ENCODE results near the gene GMEB2. TPM values are rescaled to one million over a fixed set of nuclear protein-coding genes. Genes with fewer than 3 reads are reported as not detected.
"Not testable (repeated sequence)": the region's sequence is repeated elsewhere in the genome, so short reads cannot be mapped to it uniquely, and the experiment has no call there.

The GMEB2 gene
- total and polyA plus RNA-seq, 2 donors: 9.3 to 16.3 TPM

DNA sequence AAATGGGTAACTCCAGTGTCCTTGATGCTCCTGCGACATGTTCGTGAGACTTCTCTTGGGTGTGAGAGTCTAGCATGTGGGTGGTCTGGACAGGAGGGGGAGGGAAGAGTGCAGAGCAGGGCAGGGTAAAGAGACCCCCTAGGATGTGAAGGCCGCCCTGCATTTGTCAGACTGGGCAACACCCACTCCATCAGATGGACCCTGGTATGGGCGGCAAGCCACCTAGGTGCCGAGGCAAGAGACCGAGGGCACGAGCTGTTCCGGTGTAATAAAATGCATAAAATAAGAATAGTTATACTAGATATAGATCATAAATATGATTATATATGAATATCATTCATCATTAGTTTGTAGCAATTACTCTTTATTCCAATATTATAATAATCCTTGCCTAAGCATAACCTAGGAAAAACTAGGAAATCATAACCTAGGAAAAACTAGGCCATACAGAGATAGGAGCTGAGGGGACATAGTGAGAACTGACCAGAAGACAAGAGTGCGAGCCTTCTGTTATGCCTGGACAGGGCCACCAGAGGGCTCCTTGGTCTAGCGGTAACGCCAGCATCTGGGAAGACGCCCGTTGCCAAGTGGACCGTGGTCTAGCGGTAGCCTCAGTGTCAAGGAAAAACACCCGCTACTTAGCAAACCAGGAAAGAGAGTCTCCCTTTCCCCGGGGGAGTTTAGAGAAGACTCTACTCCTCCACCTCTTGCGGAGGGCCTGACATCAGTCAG is 12.9 kb downstream of the GMEB2 start:
- not testable (repeated sequence) for DNase-seq (ENCODE audit: low read depth in 6 of 9, low spot score in 9 of 9)
- 94% methylated on average over 18 of the region's 18 CpGs for WGBS

GRCh38 chr20:63612276-63612931 is 14.5 kb downstream of the GMEB2 start:
- Histone ChIP-seq H3K4me1 (ENCODE audit: control insufficient read depth in 2 of 2, insufficient read depth in 2 of 2, low read length in 2 of 2) (no peaks in the 10 kb centered on the region), H3K4me3 (ENCODE audit: low read length in 2 of 2) (no peak overlapping the region), H3K27ac (ENCODE audit: low read depth in 1 of 2, low read length in 1 of 2) (no peak overlapping the region), H3K36me3 (ENCODE audit: control insufficient read depth in 2 of 2, insufficient read depth in 2 of 2, low read length in 1 of 2) (peaks cover 32 to 35% of the 10 kb centered on the region in 2 donors), H3K9me3 (ENCODE audit: control insufficient read depth in 2 of 2, insufficient read depth in 1 of 2, low read length in 1 of 2) (peaks cover 0 to 5% of the 10 kb centered on the region in 2 donors), H3K27me3 (ENCODE audit: control insufficient read depth in 2 of 2, insufficient read depth in 1 of 2, low read length in 1 of 2) (no peaks in the 10 kb centered on the region)
- 89% methylated on average over 20 of the region's 20 CpGs for WGBS
- no peak for DNase-seq (ENCODE audit: low read depth in 6 of 9, low spot score in 9 of 9)

More for the DNA sequence above, 12.9 kb downstream of the GMEB2 start:
- H3K27ac ChIP-seq (ENCODE audit: low read depth in 1 of 2, low read length in 1 of 2); H3K4me3 ChIP-seq (ENCODE audit: low read length in 2 of 2); H3K4me1 ChIP-seq (ENCODE audit: control insufficient read depth in 2 of 2, insufficient read depth in 2 of 2, low read length in 2 of 2); H3K9me3 ChIP-seq (ENCODE audit: control insufficient read depth in 2 of 2, insufficient read depth in 1 of 2, low read length in 1 of 2); H3K27me3 ChIP-seq (ENCODE audit: control insufficient read depth in 2 of 2, insufficient read depth in 1 of 2, low read length in 1 of 2): not testable (repeated sequence)
- peaks cover 48 to 51% of the 10 kb centered on the region in 2 donors for H3K36me3 ChIP-seq (ENCODE audit: control insufficient read depth in 2 of 2, insufficient read depth in 2 of 2, low read length in 1 of 2)

DNA sequence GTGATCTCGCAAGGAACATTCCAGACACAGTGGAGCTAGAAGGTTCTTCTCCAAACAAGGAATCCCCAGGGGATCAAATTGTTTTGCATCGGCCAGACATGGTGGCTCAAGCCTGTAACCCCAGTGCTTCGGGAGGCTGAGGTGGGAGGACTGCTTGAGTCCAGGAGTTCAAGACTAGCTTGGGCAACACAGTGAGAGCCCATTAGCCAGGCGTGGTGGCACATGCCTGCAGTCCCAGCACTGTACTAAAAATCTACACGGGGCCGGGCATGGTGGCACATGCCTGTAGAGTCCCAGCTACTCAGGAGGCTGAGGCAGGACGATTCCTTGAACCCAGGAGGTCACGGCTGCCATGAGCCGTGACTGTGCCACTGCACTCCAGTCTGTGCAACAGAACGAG is 15.3 kb downstream of the GMEB2 start:
- 96% methylated on average over 10 of the region's 10 CpGs for WGBS
- no peak overlapping the region for H3K4me3 ChIP-seq (ENCODE audit: low read length in 2 of 2)

DNA sequence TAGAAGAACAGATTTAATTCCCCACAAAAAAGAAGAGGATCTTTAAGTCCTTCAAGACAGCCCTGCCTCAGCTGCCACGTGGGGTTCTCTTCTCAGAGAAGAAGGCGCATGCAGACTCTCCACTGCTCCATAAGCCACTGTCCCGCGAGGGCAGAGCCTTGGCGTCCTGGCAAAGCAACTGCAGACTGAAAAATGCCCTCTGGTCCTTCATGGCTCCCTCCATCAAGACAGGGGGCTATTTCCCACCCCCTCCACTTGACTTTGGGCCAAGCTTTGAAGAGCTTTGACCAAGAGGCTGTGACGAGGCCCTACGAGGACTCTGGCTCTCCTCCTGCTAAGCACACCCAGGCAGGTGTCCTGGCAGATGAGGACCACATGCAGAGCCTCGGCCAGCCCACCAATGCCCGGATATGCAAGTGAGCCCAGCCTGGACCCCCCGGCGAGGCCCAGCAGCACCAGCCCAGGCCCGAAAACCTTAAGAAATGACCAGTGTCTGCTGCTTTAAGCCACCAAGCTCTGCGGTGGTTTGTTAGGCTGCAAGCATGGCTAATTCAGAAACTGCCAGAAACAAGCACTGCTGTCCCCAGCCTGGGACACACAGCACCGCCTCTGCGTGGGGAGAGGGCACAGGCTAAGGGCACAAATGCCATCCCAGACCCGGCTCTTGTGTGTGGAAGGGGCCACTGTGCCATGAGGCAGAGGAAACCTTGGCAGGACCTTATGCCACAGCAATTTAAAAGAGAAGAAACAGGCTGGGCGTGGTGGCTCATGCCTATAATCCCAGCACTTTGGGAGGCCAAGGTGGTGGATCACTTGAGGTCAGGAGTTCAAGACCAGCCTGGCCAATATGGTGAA is 16.1 kb downstream of the GMEB2 start:
- Histone ChIP-seq H3K27me3 (ENCODE audit: control insufficient read depth in 2 of 2, insufficient read depth in 1 of 2, low read length in 1 of 2) (no peaks in the 10 kb centered on the region), H3K36me3 (ENCODE audit: control insufficient read depth in 2 of 2, insufficient read depth in 2 of 2, low read length in 1 of 2) (peaks cover 22% of the 10 kb centered on the region in 2 donors), H3K4me3 (ENCODE audit: low read length in 2 of 2) (no peak overlapping the region), H3K9me3 (ENCODE audit: control insufficient read depth in 2 of 2, insufficient read depth in 1 of 2, low read length in 1 of 2) (peaks cover 0 to 5% of the 10 kb centered on the region in 2 donors), H3K4me1 (ENCODE audit: control insufficient read depth in 2 of 2, insufficient read depth in 2 of 2, low read length in 2 of 2) (no peaks in the 10 kb centered on the region), H3K27ac (ENCODE audit: low read depth in 1 of 2, low read length in 1 of 2) (no peak overlapping the region)
- WGBS: 96% methylated on average over 17 of the region's 17 CpGs
- no peak for DNase-seq (ENCODE audit: low read depth in 6 of 9, low spot score in 9 of 9)

More for the DNA sequence above, 15.3 kb downstream of the GMEB2 start:
- Histone ChIP-seq H3K27ac (ENCODE audit: low read depth in 1 of 2, low read length in 1 of 2) (no peak overlapping the region), H3K4me1 (ENCODE audit: control insufficient read depth in 2 of 2, insufficient read depth in 2 of 2, low read length in 2 of 2) (no peaks in the 10 kb centered on the region), H3K27me3 (ENCODE audit: control insufficient read depth in 2 of 2, insufficient read depth in 1 of 2, low read length in 1 of 2) (no peaks in the 10 kb centered on the region), H3K36me3 (ENCODE audit: control insufficient read depth in 2 of 2, insufficient read depth in 2 of 2, low read length in 1 of 2) (peaks cover 26 to 27% of the 10 kb centered on the region in 2 donors), H3K9me3 (ENCODE audit: control insufficient read depth in 2 of 2, insufficient read depth in 1 of 2, low read length in 1 of 2) (peaks cover 0 to 5% of the 10 kb centered on the region in 2 donors)
- no peak for DNase-seq (ENCODE audit: low read depth in 6 of 9, low spot score in 9 of 9)

DNA sequence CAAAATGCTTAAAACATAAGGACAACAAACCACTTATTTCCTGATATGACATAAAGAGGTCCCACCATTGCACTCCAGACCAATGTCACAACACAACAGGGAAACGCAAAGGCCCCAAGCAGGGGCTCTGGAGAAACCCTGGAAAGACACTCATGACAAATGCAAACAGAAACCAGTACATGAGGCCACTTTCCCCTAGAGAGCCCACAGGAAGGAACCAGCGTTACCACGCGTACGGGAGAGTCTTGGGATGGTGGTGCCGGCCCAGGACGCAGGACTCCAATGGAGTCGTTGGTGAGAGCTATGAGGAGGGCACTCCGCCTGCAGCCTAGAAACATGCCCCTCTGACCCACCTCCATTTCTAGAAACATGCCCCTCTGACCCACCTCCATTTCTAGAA is 20.2 kb downstream of the GMEB2 start:
- 73% methylated on average over 9 of the region's 9 CpGs for WGBS
- H3K4me3 ChIP-seq (ENCODE audit: low read length in 2 of 2): no peak overlapping the region
- no peak for DNase-seq (ENCODE audit: low read depth in 6 of 9, low spot score in 9 of 9)
- peaks cover 21 to 31% of the 10 kb centered on the region in 2 donors for H3K36me3 ChIP-seq (ENCODE audit: control insufficient read depth in 2 of 2, insufficient read depth in 2 of 2, low read length in 1 of 2)
- H3K27ac ChIP-seq (ENCODE audit: low read depth in 1 of 2, low read length in 1 of 2): no peak overlapping the region
- H3K27me3 ChIP-seq (ENCODE audit: control insufficient read depth in 2 of 2, insufficient read depth in 1 of 2, low read length in 1 of 2): no peaks in the 10 kb centered on the region
- H3K9me3 ChIP-seq (ENCODE audit: control insufficient read depth in 2 of 2, insufficient read depth in 1 of 2, low read length in 1 of 2): peaks cover 0 to 9% of the 10 kb centered on the region in 2 donors
- H3K4me1 ChIP-seq (ENCODE audit: control insufficient read depth in 2 of 2, insufficient read depth in 2 of 2, low read length in 2 of 2): no peaks in the 10 kb centered on the region

- peaks cover 0 to 11% of the 10 kb centered on the region in 2 donors for H3K9me3 ChIP-seq (ENCODE audit: control insufficient read depth in 2 of 2, insufficient read depth in 1 of 2, low read length in 1 of 2)
- H3K36me3 ChIP-seq (ENCODE audit: control insufficient read depth in 2 of 2, insufficient read depth in 2 of 2, low read length in 1 of 2): peaks cover 57 to 63% of the 10 kb centered on the region in 2 donors
- 82% methylated on average over 3 of the region's 3 CpGs for WGBS
- H3K27ac ChIP-seq (ENCODE audit: low read depth in 1 of 2, low read length in 1 of 2): no peak overlapping the region
- no peaks in the 10 kb centered on the region for H3K27me3 ChIP-seq (ENCODE audit: control insufficient read depth in 2 of 2, insufficient read depth in 1 of 2, low read length in 1 of 2)
- H3K4me1 ChIP-seq (ENCODE audit: control insufficient read depth in 2 of 2, insufficient read depth in 2 of 2, low read length in 2 of 2): peaks cover 10 to 18% of the 10 kb centered on the region in 2 donors
- no peak overlapping the region for H3K4me3 ChIP-seq (ENCODE audit: low read length in 2 of 2)
- DNase-seq (ENCODE audit: low read depth in 6 of 9, low spot score in 9 of 9): no peak
Observed at GRCh38 chr20:63602321-63602720, 24.6 kb downstream of the GMEB2 start.

DNA sequence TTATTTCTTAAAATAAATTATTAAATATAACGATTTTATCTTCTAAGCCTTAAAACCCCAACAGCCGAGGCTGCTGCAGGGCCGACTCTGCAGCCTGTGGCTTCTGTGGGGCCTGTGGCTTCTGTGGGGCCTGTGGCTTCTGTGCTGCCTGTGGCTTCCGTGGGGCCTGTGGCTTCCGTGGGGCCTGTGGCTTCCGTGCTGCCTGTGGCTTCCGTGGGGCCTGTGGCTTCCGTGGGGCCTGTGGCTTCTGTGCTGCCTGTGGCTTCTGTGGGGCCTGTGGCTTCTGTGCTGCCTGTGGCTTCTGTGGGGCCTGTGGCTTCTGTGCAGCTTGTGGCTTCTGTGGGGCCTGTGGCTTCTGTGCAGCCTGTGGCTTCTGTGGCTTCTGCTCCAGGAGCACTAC is 25.2 kb downstream of the GMEB2 start:
- peaks cover 0 to 11% of the 10 kb centered on the region in 2 donors for H3K9me3 ChIP-seq (ENCODE audit: control insufficient read depth in 2 of 2, insufficient read depth in 1 of 2, low read length in 1 of 2)
- not testable (repeated sequence) for H3K4me3 ChIP-seq (ENCODE audit: low read length in 2 of 2); H3K27me3 ChIP-seq (ENCODE audit: control insufficient read depth in 2 of 2, insufficient read depth in 1 of 2, low read length in 1 of 2); DNase-seq (ENCODE audit: low read depth in 6 of 9, low spot score in 9 of 9); H3K27ac ChIP-seq (ENCODE audit: low read depth in 1 of 2, low read length in 1 of 2)
- 16% methylated on average over 8 of the region's 8 CpGs for WGBS
- peaks cover 62 to 63% of the 10 kb centered on the region in 2 donors for H3K36me3 ChIP-seq (ENCODE audit: control insufficient read depth in 2 of 2, insufficient read depth in 2 of 2, low read length in 1 of 2)
- H3K4me1 ChIP-seq (ENCODE audit: control insufficient read depth in 2 of 2, insufficient read depth in 2 of 2, low read length in 2 of 2): peaks cover 11 to 23% of the 10 kb centered on the region in 2 donors

DNA sequence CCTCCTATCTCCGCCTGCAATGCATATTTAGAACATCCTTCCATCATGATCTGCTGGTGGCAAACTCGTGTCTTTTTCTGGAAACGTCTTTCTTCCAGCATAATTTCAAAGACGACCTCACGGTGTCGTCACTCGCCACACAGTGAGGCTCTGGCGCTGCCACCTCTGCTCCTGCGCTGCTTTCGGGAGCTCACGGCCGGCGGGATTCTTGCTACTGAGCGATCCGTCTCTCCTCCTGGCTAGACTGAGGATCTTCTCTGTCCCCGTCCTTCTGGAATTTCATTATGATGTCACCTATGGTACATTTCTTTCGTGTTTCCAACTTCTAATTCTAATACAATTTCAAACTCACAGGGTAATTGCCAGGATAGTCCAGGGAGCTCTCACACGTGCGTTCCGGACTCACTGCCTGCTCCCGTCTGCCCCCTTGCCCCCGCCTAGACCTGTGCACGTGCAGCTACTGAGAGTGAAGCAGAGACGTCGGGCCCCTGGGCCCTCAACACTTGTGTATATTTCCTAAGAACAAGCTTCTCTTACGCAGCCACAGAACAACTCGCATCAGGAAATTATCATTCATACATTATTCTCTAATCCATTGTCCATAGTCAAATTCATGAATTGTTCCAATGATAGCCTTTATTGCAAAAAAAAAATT is 27.4 kb downstream of the GMEB2 start:
- Histone ChIP-seq H3K27ac (ENCODE audit: low read depth in 1 of 2, low read length in 1 of 2) (no peak overlapping the region), H3K9me3 (ENCODE audit: control insufficient read depth in 2 of 2, insufficient read depth in 1 of 2, low read length in 1 of 2) (peaks cover 0 to 11% of the 10 kb centered on the region in 2 donors), H3K4me1 (ENCODE audit: control insufficient read depth in 2 of 2, insufficient read depth in 2 of 2, low read length in 2 of 2) (peaks cover 11 to 23% of the 10 kb centered on the region in 2 donors), H3K27me3 (ENCODE audit: control insufficient read depth in 2 of 2, insufficient read depth in 1 of 2, low read length in 1 of 2) (no peaks in the 10 kb centered on the region), H3K36me3 (ENCODE audit: control insufficient read depth in 2 of 2, insufficient read depth in 2 of 2, low read length in 1 of 2) (peaks cover 74 to 81% of the 10 kb centered on the region in 2 donors), H3K4me3 (ENCODE audit: low read length in 2 of 2) (no peak overlapping the region)
- DNase-seq (ENCODE audit: low read depth in 6 of 9, low spot score in 9 of 9): no peak
- WGBS: 95% methylated on average over 27 of the region's 27 CpGs

Data from thymus (tissue), 11 donors.